Mesothelial cell of epicardium (in vitro differentiated cells): ENCODE results near the gene GALNT13. TPM values are rescaled to one million over a fixed set of nuclear protein-coding genes. Genes with fewer than 3 reads are reported as not detected.

Source experiments
- DNase-seq, 2 experiments: peaks; one replicate each; pipeline ENCODE4 v3.0.0; 2021; ENCODE audit warnings: low spot score in 2 of 2; ENCODE audit not compliant: unreplicated experiment in 2 of 2
- H3K27ac Mint-ChIP-seq: 2 replicates; pipeline ENCODE4 v1.8.0; 2021; ENCODE audit warnings: mixed read lengths
- H3K27me3 Mint-ChIP-seq: 2 replicates; pipeline ENCODE4 v1.8.0; 2021; ENCODE audit warnings: low read depth, mixed read lengths
- H3K36me3 Mint-ChIP-seq: 2 replicates; pipeline ENCODE4 v1.8.0; 2021; ENCODE audit warnings: mixed read lengths
- H3K4me1 Mint-ChIP-seq: 2 replicates; pipeline ENCODE4 v1.8.0; 2021; ENCODE audit warnings: mixed read lengths
- H3K4me3 Mint-ChIP-seq: 2 replicates; pipeline ENCODE4 v1.8.0; 2021; ENCODE audit warnings: mild to moderate bottlenecking, moderate library complexity, mixed read lengths
- H3K9me3 Mint-ChIP-seq: 2 replicates; pipeline ENCODE4 v1.8.0; 2021; ENCODE audit warnings: mixed read lengths
- total RNA-seq: library from RNA; stranded (reverse); gene quantifications from 3 replicates; pipeline ENCODE4 v1.2.1, GENCODE V29; 2021
- TF ChIP-seq, protein P1 (sequence below): fragments of 200-600 bp; sonication (generic); IDR thresholded peaks from one replicate; pipeline ENCODE4 v1.5.0; 2021; ENCODE audit warnings: antibody characterized with exemption; ENCODE audit not compliant: unreplicated experiment

The GALNT13 gene
- total RNA-seq, 1 donor from 2014 or later, result 15.8 TPM

- DNase-seq, result no peak
- Mint-ChIP-seq H3K36me3 (peaks cover 20% of the 10 kb centered on the region), H3K4me3 (no peak overlapping the region), H3K4me1 (peaks cover 8% of the 10 kb centered on the region), H3K27ac (no peak overlapping the region), H3K9me3 (peaks cover 21% of the 10 kb centered on the region), H3K27me3 (no peaks in the 10 kb centered on the region)
- TF ChIP-seq, protein P1, sequence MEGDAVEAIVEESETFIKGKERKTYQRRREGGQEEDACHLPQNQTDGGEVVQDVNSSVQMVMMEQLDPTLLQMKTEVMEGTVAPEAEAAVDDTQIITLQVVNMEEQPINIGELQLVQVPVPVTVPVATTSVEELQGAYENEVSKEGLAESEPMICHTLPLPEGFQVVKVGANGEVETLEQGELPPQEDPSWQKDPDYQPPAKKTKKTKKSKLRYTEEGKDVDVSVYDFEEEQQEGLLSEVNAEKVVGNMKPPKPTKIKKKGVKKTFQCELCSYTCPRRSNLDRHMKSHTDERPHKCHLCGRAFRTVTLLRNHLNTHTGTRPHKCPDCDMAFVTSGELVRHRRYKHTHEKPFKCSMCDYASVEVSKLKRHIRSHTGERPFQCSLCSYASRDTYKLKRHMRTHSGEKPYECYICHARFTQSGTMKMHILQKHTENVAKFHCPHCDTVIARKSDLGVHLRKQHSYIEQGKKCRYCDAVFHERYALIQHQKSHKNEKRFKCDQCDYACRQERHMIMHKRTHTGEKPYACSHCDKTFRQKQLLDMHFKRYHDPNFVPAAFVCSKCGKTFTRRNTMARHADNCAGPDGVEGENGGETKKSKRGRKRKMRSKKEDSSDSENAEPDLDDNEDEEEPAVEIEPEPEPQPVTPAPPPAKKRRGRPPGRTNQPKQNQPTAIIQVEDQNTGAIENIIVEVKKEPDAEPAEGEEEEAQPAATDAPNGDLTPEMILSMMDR, result no peak
Observed at GRCh38 chr2:154291511-154291910, 419.8 kb downstream of the GALNT13 start.

- peaks cover 17% of the 10 kb centered on the region for H3K36me3 Mint-ChIP-seq
- no peak overlapping the region for H3K4me3 Mint-ChIP-seq
- no peak overlapping the region for H3K27ac Mint-ChIP-seq
- no peaks in the 10 kb centered on the region for H3K27me3 Mint-ChIP-seq
- no peak for DNase-seq
- TF ChIP-seq, protein P1, result no peak
- H3K4me1 Mint-ChIP-seq, result peaks cover 10% of the 10 kb centered on the region
- peaks cover 21% of the 10 kb centered on the region for H3K9me3 Mint-ChIP-seq
Observed at GRCh38 chr2:154291927-154292326, 420.2 kb downstream of the GALNT13 start.

DNA sequence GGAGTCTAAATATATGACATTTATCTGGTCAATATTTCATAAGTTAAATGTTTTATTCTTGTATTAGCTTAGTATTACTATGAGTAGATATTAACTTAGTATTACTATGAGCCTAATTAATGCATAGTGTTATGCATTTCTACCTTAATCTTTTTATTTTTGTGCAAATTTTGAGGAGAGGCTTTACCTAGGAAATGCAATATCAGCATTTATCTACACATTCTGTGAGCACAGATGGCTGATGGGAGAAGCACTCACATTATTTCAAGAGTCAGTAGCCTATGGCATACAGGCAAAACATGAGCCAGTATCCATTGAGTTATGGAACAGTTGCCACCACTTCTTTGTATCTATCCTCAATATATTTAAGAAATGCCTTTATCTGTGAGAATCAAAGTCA, 422.1 kb downstream of the GALNT13 start:
- Mint-ChIP-seq H3K27ac (no peak overlapping the region), H3K36me3 (peaks cover 2% of the 10 kb centered on the region), H3K9me3 (peaks cover 8% of the 10 kb centered on the region), H3K4me3 (no peak overlapping the region), H3K4me1 (peaks cover 12% of the 10 kb centered on the region), H3K27me3 (no peaks in the 10 kb centered on the region)
- no peak for DNase-seq
- TF ChIP-seq, protein P1, result no peak

GRCh38 chr2:154306266-154306970, 434.7 kb downstream of the GALNT13 start:
- Mint-ChIP-seq H3K9me3 (peaks cover 8% of the 10 kb centered on the region), H3K27ac (peak overlapping the region; percentile 78), H3K4me1 (peaks cover 46% of the 10 kb centered on the region), H3K27me3 (no peaks in the 10 kb centered on the region), H3K4me3 (no peak overlapping the region), H3K36me3 (peaks cover 10% of the 10 kb centered on the region)
- TF ChIP-seq, protein P1, result no peak
- no peak for DNase-seq

GRCh38 chr2:154307007-154307406, 435.3 kb downstream of the GALNT13 start:
- TF ChIP-seq, protein P1, result no peak
- H3K27ac Mint-ChIP-seq, result peak overlapping the region; percentile 78
- DNase-seq, result no peak
- no peak overlapping the region for H3K4me3 Mint-ChIP-seq
- peaks cover 46% of the 10 kb centered on the region for H3K4me1 Mint-ChIP-seq
- peaks cover 10% of the 10 kb centered on the region for H3K36me3 Mint-ChIP-seq
- H3K9me3 Mint-ChIP-seq, result peaks cover 8% of the 10 kb centered on the region
- no peaks in the 10 kb centered on the region for H3K27me3 Mint-ChIP-seq
